Neutrophil (primary cell): ENCODE data around the gene NUDT14.

Experiments
- H3K27ac ChIP-seq: fragments of 200-600 bp; sonication (generic); 2 replicates; pipeline ENCODE4 v1.5.1; 2016; ENCODE audit warnings: mild to moderate bottlenecking, moderate library complexity
- H3K27me3 ChIP-seq: fragments of 200-600 bp; sonication (generic); 2 replicates; pipeline ENCODE4 v1.6.0; 2016; ENCODE audit warnings: mild to moderate bottlenecking
- H3K36me3 ChIP-seq: fragments of 200-600 bp; sonication (generic); 2 replicates; pipeline ENCODE4 v1.5.1; 2017
- H3K4me1 ChIP-seq, 2 experiments: fragments of 200-600 bp in 1 of 2; sonication (generic) in 1 of 2; 1 replicate in 1 of 2; 2 replicates in 1 of 2; pipeline versions ENCODE4 v1.5.1 to v1.6.1; 2013 to 2016; ENCODE audit warnings: low read depth in 1 of 2, low read length in 1 of 2, mild to moderate bottlenecking in 1 of 2, moderate library complexity in 1 of 2; ENCODE audit not compliant: control insufficient read depth in 1 of 2, insufficient read depth in 1 of 2
- H3K4me3 ChIP-seq, 2 experiments: fragments of 200-600 bp in 1 of 2; sonication (generic) in 1 of 2; 1 replicate in 1 of 2; 2 replicates in 1 of 2; pipeline ENCODE4 v1.5.1; 2013 to 2016; ENCODE audit warnings: low read depth in 1 of 2, low read length in 1 of 2, mild to moderate bottlenecking in 1 of 2, moderate library complexity in 1 of 2
- H3K9me3 ChIP-seq: fragments of 200-600 bp; sonication (generic); 2 replicates; pipeline ENCODE4 v1.5.1; 2016
- CTCF ChIP-seq: fragments of 200-600 bp; sonication (generic); IDR thresholded peaks from 2 replicates; pipeline ENCODE4 v1.5.1; 2016; ENCODE audit warnings: antibody characterized with exemption

Gene NUDT14

GRCh38 chr14:105219753-105220152 is 38.6 kb upstream of the NUDT14 start:
- Histone ChIP-seq H3K4me3 (no peak overlapping the region), H3K9me3 (no peaks in the 10 kb centered on the region), H3K27ac (no peak overlapping the region), H3K27me3 (no peaks in the 10 kb centered on the region), H3K4me1 (no peaks in the 10 kb centered on the region), H3K36me3 (peaks cover 53% of the 10 kb centered on the region)
- no peak for TF ChIP-seq CTCF

GRCh38 chr14:105219043-105219612 is 38.0 kb upstream of the NUDT14 start:
- no peak for TF ChIP-seq CTCF
- H3K9me3 ChIP-seq = no peaks in the 10 kb centered on the region
- no peaks in the 10 kb centered on the region for H3K27me3 ChIP-seq
- H3K4me1 ChIP-seq = no peaks in the 10 kb centered on the region
- peaks cover 53% of the 10 kb centered on the region for H3K36me3 ChIP-seq
- no peak overlapping the region for H3K4me3 ChIP-seq
- H3K27ac ChIP-seq = no peak overlapping the region

GRCh38 chr14:105218611-105219010 is 37.5 kb upstream of the NUDT14 start:
- no peaks in the 10 kb centered on the region for H3K9me3 ChIP-seq
- no peaks in the 10 kb centered on the region for H3K27me3 ChIP-seq
- no peak overlapping the region for H3K27ac ChIP-seq
- H3K36me3 ChIP-seq = peaks cover 53% of the 10 kb centered on the region
- no peak for TF ChIP-seq CTCF
- H3K4me1 ChIP-seq = no peaks in the 10 kb centered on the region
- H3K4me3 ChIP-seq = no peak overlapping the region

GRCh38 chr14:105217774-105218173 is 36.7 kb upstream of the NUDT14 start:
- H3K9me3 ChIP-seq = no peaks in the 10 kb centered on the region
- no peak for TF ChIP-seq CTCF
- H3K4me1 ChIP-seq = no peaks in the 10 kb centered on the region
- H3K36me3 ChIP-seq = peaks cover 49% of the 10 kb centered on the region
- no peaks in the 10 kb centered on the region for H3K27me3 ChIP-seq
- no peak overlapping the region for H3K4me3 ChIP-seq
- no peak overlapping the region for H3K27ac ChIP-seq

GRCh38 chr14:105216490-105217247 is 35.6 kb upstream of the NUDT14 start:
- no peaks in the 10 kb centered on the region for H3K27me3 ChIP-seq
- TF ChIP-seq CTCF = no peak
- H3K36me3 ChIP-seq = peaks cover 48% of the 10 kb centered on the region
- H3K4me3 ChIP-seq = no peak overlapping the region
- no peaks in the 10 kb centered on the region for H3K4me1 ChIP-seq
- H3K9me3 ChIP-seq = no peaks in the 10 kb centered on the region
- H3K27ac ChIP-seq = no peak overlapping the region
